Measurements from ENCODE around the gene CTSC. TPM values are rescaled to one million over a fixed set of nuclear protein-coding genes. Genes with fewer than 3 reads are reported as not detected.

The CTSC gene
- total RNA-seq, 1 experiment from 2014 or later: 359 TPM

- Histone ChIP-seq H2BK20ac (ENCODE audit: low read depth, low read length, poor library complexity, severe bottlenecking) (no peak overlapping the region), H3K27me3 (ENCODE audit: insufficient read depth, low read length) (no peaks in the 10 kb centered on the region), H3K23me2 (ENCODE audit: insufficient read length, low read depth, low read length, poor library complexity, severe bottlenecking) (no peaks in the 10 kb centered on the region), H3T11ph (ENCODE audit: low read length) (no peak overlapping the region), H2BK120ac (ENCODE audit: low read depth, low read length, poor library complexity, severe bottlenecking) (no peak overlapping the region), H2AFZ (ENCODE audit: low read length) (no peak overlapping the region), H3K79me1 (ENCODE audit: insufficient read depth, low read depth, low read length, poor library complexity, severe bottlenecking) (no peaks in the 10 kb centered on the region), H3K4me2 (ENCODE audit: insufficient read depth, insufficient read length, low read length) (no peak overlapping the region), H4K91ac (ENCODE audit: insufficient read length, low read depth, low read length) (no peak overlapping the region), H4K5ac (ENCODE audit: insufficient read length, low read depth, low read length) (no peak overlapping the region), H3K14ac (ENCODE audit: insufficient read depth, low read length) (no peak overlapping the region), H3K18ac (ENCODE audit: insufficient read length, low read depth, low read length) (no peak overlapping the region), H2BK12ac (ENCODE audit: insufficient read length, low read depth, low read length) (no peak overlapping the region), H4K20me1 (ENCODE audit: control insufficient read depth, insufficient read depth, insufficient read length) (no peaks in the 10 kb centered on the region), H3K4me1 (ENCODE audit: insufficient read depth, low read length) (peaks cover 3% of the 10 kb centered on the region; the same call in 1 of the 2 replicates), H3K23ac (ENCODE audit: insufficient read length, low read depth, low read length) (no peak overlapping the region), H4K8ac (replicated peaks; ENCODE audit: insufficient read length, low read depth, low read length) (no peak overlapping the region), H2BK15ac (ENCODE audit: low read depth, low read length) (no peak overlapping the region), H3K4ac (ENCODE audit: low read depth, low read length) (no peak overlapping the region), H3K9ac (ENCODE audit: extremely low read depth, insufficient read length, low read length) (no peak overlapping the region), H2AK5ac (ENCODE audit: insufficient read length, low read length) (no peak overlapping the region), H2BK5ac (ENCODE audit: insufficient read length, low read length) (no peak overlapping the region), H3K56ac (ENCODE audit: insufficient read length, low read depth, low read length) (no peak overlapping the region), H3K27ac (ENCODE audit: insufficient read length, low read depth, low read length) (no peak overlapping the region), H3K9me3 (ENCODE audit: control insufficient read depth, low read depth, low read length) (no peaks in the 10 kb centered on the region), H3K79me2 (ENCODE audit: insufficient read depth, low read length) (no peaks in the 10 kb centered on the region)
- Mint-ChIP-seq H3K4me3 (no peak overlapping the region), H3K9me3 (no peaks in the 10 kb centered on the region), H3K27me3 (ENCODE audit: low read depth) (no peaks in the 10 kb centered on the region), H3K27ac (no peak overlapping the region), H3K4me1 (peaks cover 18 to 19% of the 10 kb centered on the region in 2 experiments), H3K36me3 (ENCODE audit: insufficient read depth in 1 of 3, low read depth in 3 of 3) (no peaks in the 10 kb centered on the region)
- TF ChIP-seq CTCF (conservative IDR thresholded peaks at IDR 0.05): no peak
- DNase-seq: no peak
- no CpG with 5 or more reads among the region's 1 CpG for WGBS (ENCODE audit: extremely low coverage, insufficient read length, low lambda C conversion rate)
These were observed 21.6 kb upstream of the CTSC start for GRCh38 chr11:88359114-88359513.
